ENCODE measurements around the gene EPHA1.
A peak's percentile ranks its signal among the peaks of the same experiment; 100 is the strongest.

EPHA1 gene

DNA sequence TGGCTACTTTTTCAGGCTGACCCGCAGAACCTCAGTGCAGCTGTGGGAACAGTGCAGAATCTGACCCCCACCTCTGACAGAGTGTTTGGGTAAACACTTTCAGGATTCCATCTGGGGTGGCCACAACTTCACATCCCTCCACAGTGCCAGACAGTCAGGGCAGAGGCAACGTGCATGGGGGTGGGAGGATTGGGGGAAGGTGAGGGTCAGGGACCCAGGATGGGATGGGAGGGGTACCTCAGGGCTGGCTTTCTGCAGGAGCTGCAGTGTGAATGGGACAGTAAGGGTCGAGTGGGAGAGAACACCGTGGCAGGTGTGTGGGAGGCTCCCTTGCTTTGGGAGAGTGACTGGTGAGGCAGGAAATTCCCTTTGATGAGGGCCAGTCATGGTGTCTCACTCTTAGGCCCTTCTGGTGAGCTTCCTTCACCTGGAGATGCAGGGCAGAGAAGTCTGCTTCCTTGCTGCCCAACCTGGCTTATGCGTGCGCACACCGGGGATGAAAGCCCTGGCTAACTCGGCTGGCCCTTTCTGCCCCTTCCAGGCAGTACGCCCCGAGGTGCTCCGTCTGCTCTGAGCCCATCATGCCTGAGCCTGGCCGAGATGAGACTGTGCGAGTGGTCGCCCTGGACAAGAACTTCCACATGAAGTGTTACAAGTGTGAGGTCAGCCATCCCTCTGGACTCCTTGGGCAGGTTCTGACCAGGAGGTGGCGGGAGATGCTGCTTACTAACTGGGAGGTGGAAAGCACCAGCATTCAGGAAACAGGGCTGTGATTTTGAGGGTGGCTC is 19.1 kb downstream of the EPHA1 start:
- no peak for DNase-seq (ENCODE audit: low spot score)

DNA sequence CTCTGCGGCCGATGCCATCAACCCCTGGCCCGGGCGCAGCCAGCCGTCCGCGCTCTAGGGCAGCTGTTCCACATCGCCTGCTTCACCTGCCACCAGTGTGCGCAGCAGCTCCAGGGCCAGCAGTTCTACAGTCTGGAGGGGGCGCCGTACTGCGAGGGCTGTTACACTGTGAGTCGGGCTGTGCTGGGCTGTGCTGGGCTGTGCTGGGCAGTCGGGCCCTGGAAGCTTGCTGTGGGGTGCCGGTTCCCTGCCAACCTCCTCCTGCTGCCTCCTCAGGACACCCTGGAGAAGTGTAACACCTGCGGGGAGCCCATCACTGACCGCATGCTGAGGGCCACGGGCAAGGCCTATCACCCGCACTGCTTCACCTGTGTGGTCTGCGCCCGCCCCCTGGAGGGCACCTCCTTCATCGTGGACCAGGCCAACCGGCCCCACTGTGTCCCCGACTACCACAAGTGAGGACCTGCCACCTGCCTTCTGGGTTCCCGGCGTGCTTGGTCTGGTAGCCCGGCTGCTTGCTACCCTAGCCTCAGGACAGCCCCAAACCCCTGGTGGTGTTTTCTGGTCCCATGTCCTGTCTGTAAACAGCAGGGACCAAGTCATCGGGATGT is 20.1 kb downstream of the EPHA1 start:
- no peak for DNase-seq (ENCODE audit: low spot score)

GRCh38 chr7:143388051-143388450 is 20.6 kb downstream of the EPHA1 start:
- no peak for DNase-seq (ENCODE audit: low spot score)

DNA sequence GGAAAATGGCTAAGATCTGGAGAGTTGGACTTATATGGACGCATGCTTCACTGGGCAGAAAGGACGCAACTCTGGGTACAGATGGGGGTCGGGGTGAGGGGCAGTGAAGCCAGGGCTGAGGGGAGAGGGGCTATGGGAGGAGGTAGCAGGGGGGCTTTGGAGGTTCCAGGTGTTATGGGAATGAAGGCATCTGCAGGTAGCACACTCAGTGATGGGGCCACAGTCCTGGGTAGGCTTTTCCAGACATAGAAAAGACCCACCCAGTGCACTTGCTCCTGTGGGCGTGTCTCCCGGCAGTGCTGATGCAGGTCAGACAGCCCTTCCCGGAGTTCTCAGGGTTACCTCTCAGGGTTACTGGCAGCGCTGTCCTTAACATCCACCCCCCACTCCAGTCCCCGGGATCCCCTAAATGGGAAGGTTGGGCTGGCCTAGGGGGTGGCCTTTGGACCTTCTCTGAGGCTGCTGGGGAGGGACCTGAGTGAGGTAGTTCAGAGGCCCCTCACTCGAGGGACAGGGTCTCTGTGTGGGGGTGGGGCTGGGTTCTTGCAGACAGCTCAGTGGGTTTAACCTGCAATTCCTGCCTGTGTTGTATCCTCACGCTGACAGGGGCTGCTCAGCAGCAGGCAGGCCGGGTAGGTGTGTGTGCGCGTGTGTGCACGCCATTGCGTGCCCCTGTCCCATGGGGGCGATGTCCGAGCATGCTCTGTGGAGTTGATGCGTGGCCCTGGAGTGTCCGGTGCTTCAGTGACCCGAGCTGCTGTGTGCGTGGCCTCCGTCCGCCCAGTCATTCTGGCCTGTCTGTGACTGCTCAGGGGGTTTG is 21.3 kb downstream of the EPHA1 start:
- no peak for DNase-seq (ENCODE audit: low spot score)

- DNase-seq (ENCODE audit: low spot score), result no peak
Observed at GRCh38 chr7:143385891-143386781, 22.5 kb downstream of the EPHA1 start.

GRCh38 chr7:143384661-143385631 is 23.7 kb downstream of the EPHA1 start:
- DNase-seq (ENCODE audit: low spot score), result no peak

DNA sequence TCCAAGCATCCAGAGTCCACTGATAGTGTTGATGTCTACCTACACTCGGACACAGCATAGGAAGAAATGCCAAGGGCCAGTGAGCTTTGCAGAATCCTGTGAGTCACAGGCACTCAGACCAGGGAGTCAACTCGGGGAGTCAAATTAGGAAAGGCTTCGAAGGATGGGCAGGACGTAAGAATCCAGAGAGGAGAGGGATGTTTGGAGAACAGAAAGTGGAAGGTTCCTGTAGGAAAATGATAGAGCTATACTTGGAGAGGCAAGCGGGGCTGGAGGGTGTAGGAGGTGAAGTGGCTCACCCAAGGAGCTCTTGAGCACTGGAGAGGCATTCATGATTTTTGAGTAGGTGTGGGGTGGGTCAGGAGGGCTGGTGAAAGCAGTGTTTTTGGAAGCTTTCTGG is 24.5 kb downstream of the EPHA1 start:
- DNase-seq (ENCODE audit: low spot score), result no peak

DNA sequence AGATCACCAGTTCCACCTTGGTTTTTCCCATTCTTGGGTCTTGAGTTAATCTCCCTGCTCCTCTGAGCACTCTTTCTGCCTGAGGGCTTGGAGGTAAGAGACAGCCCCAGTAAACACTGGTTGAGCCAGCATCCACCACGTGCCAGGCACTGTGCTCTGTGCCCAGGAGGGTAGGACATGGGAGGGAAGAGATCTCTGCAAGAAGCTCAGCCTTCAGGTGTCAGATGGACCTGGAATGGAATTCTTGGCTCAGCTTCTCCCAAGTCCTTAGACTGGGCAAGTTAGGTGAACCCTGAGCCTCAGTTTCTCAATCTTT is 25.1 kb downstream of the EPHA1 start:
- DNase-seq (ENCODE audit: low spot score), result no peak

GRCh38 chr7:143382791-143383641 is 25.6 kb downstream of the EPHA1 start:
- no peak for DNase-seq (ENCODE audit: low spot score)

DNA sequence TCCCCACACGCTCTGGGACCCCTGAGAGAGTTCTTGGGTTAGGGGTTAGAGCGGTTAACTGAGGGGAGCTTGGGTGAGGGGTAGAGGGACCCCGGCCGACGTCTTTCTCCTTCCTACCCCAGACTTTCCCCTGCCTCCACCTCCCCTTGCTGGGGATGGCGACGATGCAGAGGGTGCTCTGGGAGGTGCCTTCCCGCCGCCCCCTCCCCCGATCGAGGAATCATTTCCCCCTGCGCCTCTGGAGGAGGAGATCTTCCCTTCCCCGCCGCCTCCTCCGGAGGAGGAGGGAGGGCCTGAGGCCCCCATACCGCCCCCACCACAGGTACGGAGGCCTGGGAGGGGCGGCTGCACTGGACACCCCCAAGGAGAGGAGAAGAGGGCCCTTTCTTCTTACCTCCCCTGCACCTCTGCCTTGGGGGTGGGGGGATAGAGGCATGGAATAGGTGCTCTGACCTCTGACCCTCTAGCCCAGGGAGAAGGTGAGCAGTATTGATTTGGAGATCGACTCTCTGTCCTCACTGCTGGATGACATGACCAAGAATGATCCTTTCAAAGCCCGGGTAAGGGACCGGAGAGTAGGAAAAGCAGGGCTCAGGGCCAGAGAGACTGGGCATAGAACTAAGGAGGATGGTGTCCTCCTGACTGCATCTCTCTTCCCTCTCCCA is 26.4 kb downstream of the EPHA1 start:
- DNase-seq (ENCODE audit: low spot score), result no peak

DNA sequence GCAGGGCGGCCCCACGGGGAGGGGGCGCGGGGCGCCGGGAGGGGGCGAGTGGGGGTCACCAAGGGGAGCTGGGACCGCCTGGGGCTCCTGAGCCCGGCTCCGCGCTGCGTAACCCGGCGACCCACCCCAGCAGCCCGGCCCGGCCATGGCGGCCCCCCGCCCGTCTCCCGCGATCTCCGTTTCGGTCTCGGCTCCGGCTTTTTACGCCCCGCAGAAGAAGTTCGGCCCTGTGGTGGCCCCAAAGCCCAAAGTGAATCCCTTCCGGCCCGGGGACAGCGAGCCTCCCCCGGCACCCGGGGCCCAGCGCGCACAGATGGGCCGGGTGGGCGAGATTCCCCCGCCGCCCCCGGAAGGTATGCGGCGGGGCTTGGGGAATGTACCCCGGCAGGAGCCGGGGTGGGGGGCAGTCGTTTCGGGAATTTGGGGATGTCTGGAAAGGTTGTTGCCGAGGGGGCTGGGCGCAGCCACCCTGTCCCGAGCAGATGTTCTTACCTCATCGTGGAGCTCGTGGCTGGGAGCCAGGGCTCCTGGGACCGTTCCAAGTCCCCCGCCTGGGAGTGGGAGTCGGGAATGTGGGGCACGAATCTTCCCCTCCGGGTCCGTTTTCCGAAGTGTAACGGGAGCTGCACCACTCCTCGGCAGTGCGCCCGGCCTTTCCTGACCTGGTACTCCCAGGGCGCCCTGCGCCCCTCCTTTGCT is 27.1 kb downstream of the EPHA1 start:
- no peak for DNase-seq (ENCODE audit: low spot score)

- peak; percentile 94 for DNase-seq (ENCODE audit: low spot score)
Observed at GRCh38 chr7:143380646-143381426, 27.8 kb downstream of the EPHA1 start, which contains the start of gene ZYX. Gene ZYX, plus strand, starts transcription at chr7:143381345. Its CDS starts 227 bp downstream, at chr7:143381572.

DNA sequence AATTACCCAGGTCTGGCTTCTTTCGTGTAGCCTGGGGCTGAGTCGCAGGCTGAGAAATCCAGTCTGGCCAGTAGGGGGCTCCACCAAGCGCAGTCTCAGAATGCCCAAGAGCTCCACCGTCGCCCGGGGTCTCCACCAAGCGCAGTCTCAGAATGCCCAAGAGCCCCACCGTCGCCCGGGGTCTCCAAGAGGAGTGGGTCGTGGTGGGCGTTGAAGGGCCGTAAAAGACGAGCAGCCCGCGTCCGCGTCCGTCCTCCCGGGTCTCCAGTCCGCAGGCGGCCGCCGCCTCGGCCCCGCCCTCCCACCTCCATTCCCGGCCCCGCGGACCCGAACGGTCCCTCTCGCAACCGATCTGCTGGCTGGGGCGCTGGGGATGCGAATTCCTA is 28.4 kb downstream of the EPHA1 start:
- peak; percentile 90 for DNase-seq (ENCODE audit: low spot score)

- DNase-seq (ENCODE audit: low spot score), result no peak
Observed at GRCh38 chr7:143379611-143380259, 28.9 kb downstream of the EPHA1 start.

GRCh38 chr7:143376396-143376795 is 32.3 kb downstream of the EPHA1 start:
- no peak for DNase-seq (ENCODE audit: low spot score)

- DNase-seq (ENCODE audit: low spot score), result no peak
Observed at GRCh38 chr7:143375298-143376034, 33.2 kb downstream of the EPHA1 start.

GRCh38 chr7:143374561-143374960 is 34.1 kb downstream of the EPHA1 start:
- DNase-seq (ENCODE audit: low spot score), result no peak
